ENCODE data around the gene STK17A.

Gene STK17A

DNA sequence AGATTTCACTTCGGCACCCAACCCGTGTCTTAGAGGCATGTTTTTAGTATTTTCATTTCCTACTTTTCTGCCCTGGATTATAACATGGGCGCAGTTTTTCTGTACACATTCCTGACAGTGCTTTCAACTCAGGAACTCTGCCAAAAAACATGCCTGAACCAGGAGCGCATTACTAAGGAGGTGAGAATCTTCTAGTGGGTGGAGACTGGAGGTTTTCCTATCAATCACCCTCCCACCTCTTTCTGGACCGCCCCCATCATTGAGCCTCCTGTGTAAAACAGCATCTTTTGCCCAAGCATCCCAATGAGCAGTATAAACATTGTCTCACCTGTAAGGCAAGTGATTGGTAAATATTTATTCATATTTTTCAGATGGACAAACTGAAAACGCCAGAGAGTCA, 53.2 kb downstream of the STK17A start:
- DNase-seq (ENCODE audit: low spot score): no peak

DNA sequence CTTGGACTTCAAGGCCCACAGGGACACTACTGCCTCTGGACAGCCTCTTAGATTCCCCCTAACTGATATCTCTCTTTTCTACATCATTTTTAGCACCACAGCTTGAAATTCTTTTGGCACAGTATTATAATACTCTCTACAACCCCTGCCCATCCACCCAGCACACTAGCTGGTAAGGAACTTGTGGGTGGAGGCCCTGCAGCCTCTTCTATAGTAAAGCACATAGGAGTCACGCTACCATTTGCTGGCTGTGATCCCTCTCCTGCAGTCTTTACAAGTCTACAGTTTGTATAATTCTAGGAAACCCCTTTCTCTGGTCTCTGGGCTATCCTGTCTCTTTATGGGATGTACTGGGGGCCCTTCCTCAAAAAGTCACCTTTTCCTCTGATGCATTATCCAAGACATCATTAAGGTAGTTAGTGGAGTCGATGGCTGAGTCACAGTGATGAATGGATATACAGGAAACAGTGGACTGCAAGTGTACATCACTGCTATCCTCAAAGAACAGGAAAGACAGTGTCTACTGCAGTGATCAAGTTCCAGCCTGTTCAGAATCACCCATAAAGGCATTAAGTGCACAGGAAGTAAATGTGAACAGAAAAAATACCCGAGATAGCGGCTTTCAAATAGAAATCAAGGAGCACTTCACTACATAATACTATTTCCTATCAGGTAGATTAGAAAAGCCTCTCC, 54.4 kb downstream of the STK17A start:
- DNase-seq (ENCODE audit: low spot score): no peak

DNA sequence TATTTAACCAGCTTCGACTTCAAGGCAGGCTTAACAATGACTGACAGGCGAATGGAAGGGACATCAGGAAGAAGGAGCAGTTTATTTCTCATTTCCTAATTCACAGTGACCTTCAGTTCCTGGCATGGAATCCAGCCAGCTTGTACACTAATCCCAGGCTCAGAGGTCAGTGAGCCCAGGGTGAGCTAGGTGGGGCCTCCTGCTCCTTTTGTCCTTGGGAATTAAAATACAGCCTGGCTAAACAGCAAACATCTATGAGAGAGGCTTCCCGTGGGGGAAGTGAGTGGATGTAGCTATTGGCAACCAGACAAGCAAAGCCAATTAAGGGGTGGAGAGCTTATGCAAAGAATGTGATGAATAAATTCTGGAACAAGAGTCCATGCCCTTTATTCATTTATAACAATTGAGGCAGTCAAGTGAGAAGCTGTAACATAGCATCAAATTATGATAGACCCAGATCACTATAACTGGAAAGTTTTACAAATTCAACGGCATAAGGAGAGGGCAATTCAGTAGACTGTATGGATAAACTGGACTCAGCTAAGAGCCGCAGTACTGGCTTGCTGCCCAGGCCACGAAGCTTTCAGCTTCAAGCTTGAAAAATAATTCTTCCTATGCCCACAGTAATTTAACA, 57.1 kb downstream of the STK17A start:
- DNase-seq (ENCODE audit: low spot score): peak; percentile 38

GRCh38 chr7:43640679-43641078, 57.8 kb downstream of the STK17A start:
- DNase-seq (ENCODE audit: low spot score): no peak

DNA sequence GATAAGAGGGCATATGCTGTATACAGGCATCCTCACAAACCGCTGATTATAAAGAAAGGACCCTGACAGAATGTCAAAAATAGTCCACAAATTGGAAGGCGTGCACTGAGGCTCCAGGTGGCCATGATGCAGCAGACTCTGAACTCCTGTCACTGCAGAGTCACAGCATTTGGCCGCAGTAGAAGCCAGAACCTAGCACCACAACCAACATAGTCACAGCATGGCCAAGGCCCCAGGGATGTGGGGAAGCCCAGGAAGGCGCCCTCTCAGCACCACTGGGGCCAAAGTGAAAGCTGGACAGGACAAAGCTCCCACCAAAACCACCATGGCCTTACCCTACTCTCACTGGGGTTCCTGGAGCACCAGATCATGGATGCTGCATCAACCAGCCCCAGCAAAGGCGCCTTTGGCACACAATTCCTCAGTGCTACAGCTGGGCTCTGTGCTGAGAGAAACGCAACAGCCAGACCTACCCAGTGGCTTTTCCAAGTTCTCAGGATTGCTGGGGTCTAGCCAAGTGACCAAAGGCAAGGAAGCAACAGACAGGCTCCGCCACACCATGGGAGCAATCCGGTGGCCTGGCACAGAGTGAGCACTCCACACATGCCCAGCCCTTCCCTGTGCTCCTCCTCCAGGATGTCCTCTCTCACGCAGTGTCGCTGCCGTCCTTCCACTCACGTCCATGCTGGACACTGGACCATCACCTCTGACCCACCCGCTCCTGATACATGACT, 60.2 kb downstream of the STK17A start:
- no peak for DNase-seq (ENCODE audit: low spot score)

DNA sequence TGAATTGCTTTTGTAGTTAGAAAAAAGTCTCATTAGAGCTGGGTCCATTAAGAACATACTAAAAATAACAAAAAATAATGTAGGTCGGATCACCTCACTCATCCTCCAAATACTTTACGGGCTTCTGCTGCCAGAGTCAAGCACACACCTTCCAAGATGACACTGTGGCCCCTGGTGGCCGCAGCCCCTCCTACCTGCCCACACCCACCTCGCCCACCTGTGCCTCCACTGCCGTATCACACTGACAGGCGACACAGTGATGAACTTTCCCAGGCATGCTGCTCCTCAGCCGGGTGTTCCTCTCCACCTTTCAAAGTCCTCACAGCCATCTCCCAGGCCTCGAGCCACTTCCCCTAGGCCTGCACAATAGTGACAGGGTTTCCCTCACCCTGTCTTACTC, 60.9 kb downstream of the STK17A start:
- DNase-seq (ENCODE audit: low spot score): no peak

GRCh38 chr7:43645699-43646226, 62.9 kb downstream of the STK17A start:
- no peak for DNase-seq (ENCODE audit: low spot score)

DNA sequence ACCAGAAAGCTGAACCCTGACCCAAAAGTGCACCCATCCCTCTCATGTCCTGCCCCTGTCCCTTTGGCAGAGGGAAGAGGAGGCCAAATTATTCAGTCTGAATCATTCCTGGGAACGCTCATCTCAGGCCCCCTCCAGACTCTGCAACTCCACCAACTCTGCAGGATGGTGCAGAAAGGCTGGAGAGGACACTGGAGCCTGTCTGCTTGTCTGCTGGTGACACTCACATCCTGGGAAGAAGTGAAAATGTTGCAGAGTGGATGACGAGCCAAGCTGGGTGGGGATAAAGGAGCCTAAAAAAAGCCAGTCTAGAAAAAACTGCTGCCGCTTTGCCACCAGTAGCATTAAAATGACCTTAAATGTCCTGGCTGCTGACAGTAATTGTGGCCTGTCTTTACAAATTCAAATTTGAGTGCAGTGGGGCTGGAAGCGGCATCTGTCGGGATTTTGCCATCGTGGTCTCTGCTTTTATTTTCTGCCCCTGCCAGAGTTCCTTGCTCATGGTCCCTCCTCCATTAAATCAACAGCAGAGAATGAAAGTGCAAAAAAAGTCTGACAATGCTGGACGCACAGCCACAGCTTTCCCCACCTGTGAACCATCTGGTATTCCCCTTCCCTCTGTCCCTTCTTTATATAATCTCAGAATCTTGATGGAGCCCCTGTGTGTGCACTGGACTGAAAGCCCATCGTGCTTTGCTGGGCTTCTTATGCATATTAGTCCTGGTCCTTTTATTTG, 63.9 kb downstream of the STK17A start:
- no peak for DNase-seq (ENCODE audit: low spot score)

DNA sequence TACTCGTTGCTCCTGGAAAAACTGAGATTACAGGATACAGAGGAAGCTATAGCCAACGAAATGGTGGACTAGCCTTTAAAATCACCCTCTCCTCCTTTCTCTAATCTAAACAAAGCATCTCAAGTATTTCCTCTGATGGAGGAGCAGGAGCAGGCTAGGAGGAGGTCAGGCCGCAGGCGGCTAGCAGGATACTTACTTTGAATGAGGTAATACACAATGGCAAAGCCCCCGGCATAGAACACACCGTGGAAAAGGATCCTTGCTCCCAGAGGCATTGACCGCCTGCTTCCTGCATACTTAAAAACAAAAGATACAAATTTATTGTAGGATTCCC, 64.4 kb downstream of the STK17A start:
- no peak for DNase-seq (ENCODE audit: low spot score)

DNA sequence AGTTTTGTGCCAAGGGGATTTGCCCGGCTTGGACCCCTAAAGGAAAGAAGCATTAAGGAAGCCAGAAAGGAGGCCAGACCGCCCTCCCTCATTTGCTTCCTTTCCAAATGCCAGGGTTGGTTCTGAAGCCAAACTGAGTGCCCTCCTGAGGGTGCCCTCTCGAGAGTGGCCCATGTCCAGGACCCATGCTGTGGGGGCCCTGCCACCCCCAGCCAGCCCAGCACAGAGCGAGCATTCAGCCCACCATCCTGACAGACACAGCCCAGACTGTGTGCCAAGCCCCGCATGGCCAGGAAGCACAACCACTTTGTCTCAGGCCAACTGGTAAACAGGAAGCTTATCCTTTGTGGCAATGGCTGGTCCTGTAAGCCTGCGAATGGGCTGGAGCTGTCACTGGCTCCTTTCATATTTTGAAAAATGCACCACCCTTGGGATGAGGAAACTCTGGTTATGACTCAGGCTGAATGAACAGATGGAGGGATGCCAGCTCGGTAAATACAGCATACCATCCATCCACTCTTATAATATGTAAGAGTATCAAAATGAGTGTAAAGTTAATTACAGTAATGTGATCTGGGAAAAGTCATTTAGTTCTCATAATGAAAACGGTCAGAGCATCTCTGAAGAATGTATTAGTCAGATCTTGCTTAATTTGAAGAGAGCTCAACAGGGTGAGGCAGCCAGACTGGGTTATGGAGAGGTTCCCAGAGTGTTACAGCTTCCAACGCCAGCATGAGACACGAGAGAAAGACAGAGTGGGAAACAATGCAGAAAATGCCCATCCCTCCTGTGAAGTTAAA, 65.0 kb downstream of the STK17A start:
- peak; percentile 78 for DNase-seq (ENCODE audit: low spot score)

- no peak for DNase-seq (ENCODE audit: low spot score)
These were observed 65.8 kb downstream of the STK17A start for GRCh38 chr7:43648473-43649406.

GRCh38 chr7:43649755-43650274, 66.9 kb downstream of the STK17A start:
- DNase-seq (ENCODE audit: low spot score): no peak

- DNase-seq (ENCODE audit: low spot score): peak; percentile 43
These were observed 67.6 kb downstream of the STK17A start for GRCh38 chr7:43650457-43651052.

- no peak for DNase-seq (ENCODE audit: low spot score)
These were observed 69.5 kb downstream of the STK17A start for GRCh38 chr7:43652364-43652763.

- no peak for DNase-seq (ENCODE audit: low spot score)
These were observed 70.6 kb downstream of the STK17A start for GRCh38 chr7:43653466-43653865.

GRCh38 chr7:43653891-43654504, 71.1 kb downstream of the STK17A start:
- DNase-seq (ENCODE audit: low spot score): no peak

- no peak for DNase-seq (ENCODE audit: low spot score)
These were observed 72.7 kb downstream of the STK17A start for GRCh38 chr7:43655584-43655983.

DNA sequence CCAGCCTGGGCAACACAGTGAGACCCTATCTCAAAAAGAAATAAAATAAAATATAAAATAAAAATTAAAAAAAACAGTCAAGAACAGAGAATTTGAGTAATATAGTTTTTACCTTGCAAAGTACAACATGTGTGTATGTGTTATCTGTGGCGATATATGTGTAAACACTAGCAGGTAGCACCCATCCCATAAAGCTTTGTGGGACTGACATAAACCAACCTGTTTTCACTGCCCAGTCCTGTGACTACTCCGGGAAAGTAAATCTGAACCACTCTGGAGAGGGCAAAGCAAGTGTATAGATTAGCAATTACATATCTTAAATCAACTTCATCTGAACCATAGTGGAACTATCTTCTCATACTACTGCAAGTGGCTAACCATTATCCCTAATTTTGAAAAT, 74.1 kb downstream of the STK17A start:
- no peak for DNase-seq (ENCODE audit: low spot score)
